ENCODE results near the gene INO80E.

DNA sequence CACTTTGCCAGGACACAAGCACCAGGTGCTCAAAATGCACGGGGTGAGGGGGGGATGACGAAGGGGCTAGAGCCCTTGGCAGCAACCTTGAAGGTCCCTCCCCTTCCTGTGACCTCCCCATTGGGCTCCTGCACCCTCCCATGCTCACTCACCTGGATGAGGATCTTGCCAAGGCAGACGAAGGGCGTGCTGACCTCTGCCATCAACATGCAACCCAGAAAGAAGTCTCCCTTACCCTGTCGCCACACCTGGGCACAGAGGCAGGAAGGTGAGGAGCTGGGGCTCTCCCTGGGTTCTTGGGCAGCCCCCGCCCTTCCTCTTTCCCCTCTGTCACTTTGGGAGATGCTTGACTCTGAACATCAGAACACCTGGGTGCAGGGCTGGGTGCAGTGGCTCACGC lies 29.5 kb downstream of the INO80E start:
- TF ChIP-seq CTCF (IDR thresholded peaks at IDR 0.05) (no peak), POLR2A (IDR thresholded peaks at IDR 0.05) (no peak), EP300 (IDR thresholded peaks at IDR 0.05) (no peak), POLR2AphosphoS5 (IDR thresholded peaks at IDR 0.05) (no peak)

Measured in stomach (tissue), 4 donors.